Thyroid gland (tissue), 4 donors: ENCODE measurements around the gene CLEC2A.

Source experiments
- POLR2A ChIP-seq, 2 donors: fragments of 450-650 bp; IDR thresholded peaks; one replicate each; pipeline ENCODE4 v1.6.1; 2017; ENCODE audit warnings: antibody characterized with exemption in 2 of 2, mild to moderate bottlenecking in 2 of 2, moderate library complexity in 1 of 2
- TF ChIP-seq, protein P1 (sequence below), 6 experiments: fragments of 200-600 bp in 3 of 6; fragments of 450-650 bp in 3 of 6; sonication (generic) in 3 of 6; IDR thresholded peaks; one replicate each; pipeline ENCODE4 v1.5.1; 2016 to 2019; ENCODE audit warnings: antibody characterized with exemption in 6 of 6, mild to moderate bottlenecking in 2 of 6, inconsistent platforms in 1 of 6, moderate library complexity in 1 of 6

DNA sequence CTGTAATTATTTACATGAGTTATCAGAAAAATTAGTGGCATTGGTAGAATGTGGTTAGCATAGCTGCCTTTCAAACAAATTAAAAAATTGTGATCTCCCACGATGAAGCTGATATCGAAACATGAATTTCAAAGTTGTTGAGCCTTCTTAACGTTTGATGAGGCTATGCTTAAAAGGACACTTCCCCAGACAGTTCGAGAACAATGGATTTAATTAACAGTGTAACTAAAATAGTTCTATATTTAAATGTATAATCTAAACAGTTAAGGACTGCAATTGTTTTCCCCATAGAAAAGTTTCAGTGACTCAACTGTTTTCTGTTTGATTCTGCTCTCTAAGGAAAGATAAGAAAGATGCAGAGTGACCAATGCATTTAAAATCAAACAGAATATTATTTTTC, 64.6 kb downstream of the CLEC2A start:
- TF ChIP-seq, protein P1, sequence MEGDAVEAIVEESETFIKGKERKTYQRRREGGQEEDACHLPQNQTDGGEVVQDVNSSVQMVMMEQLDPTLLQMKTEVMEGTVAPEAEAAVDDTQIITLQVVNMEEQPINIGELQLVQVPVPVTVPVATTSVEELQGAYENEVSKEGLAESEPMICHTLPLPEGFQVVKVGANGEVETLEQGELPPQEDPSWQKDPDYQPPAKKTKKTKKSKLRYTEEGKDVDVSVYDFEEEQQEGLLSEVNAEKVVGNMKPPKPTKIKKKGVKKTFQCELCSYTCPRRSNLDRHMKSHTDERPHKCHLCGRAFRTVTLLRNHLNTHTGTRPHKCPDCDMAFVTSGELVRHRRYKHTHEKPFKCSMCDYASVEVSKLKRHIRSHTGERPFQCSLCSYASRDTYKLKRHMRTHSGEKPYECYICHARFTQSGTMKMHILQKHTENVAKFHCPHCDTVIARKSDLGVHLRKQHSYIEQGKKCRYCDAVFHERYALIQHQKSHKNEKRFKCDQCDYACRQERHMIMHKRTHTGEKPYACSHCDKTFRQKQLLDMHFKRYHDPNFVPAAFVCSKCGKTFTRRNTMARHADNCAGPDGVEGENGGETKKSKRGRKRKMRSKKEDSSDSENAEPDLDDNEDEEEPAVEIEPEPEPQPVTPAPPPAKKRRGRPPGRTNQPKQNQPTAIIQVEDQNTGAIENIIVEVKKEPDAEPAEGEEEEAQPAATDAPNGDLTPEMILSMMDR (IDR thresholded peaks at IDR 0.05), result no peak
- TF ChIP-seq POLR2A (IDR thresholded peaks at IDR 0.05), result no peak
